WERI-Rb-1 (cell line): ENCODE data around the gene CGREF1.

Source experiments
- DNase-seq: peaks from one replicate; pipeline ENCODE4 v3.0.0-alpha.2; 2020
- H3K27ac ChIP-seq: fragments of 250-450 bp; sonication (Bioruptor Pico); 2 replicates; pipeline ENCODE4 v1.5.1; 2020; ENCODE audit warnings: mild to moderate bottlenecking, moderate library complexity
- H3K27me3 ChIP-seq: fragments of 250-450 bp; sonication (Bioruptor Pico); 2 replicates; pipeline ENCODE4 v1.5.1; 2021; ENCODE audit warnings: mild to moderate bottlenecking, low read depth, moderate library complexity; ENCODE audit not compliant: insufficient read depth, severe bottlenecking
- H3K36me3 ChIP-seq: fragments of 250-450 bp; sonication (Bioruptor Pico); 2 replicates; pipeline ENCODE4 v1.5.1; 2020; ENCODE audit warnings: mild to moderate bottlenecking, moderate library complexity
- H3K4me3 ChIP-seq: 2 replicates; pipeline ENCODE4 v1.5.1; 2011; ENCODE audit warnings: low read depth, mild to moderate bottlenecking, control low read depth, low read length
- H3K9me3 ChIP-seq: fragments of 250-450 bp; sonication (Bioruptor Pico); 2 replicates; pipeline ENCODE4 v1.5.1; 2021; ENCODE audit warnings: mild to moderate bottlenecking, moderate library complexity; ENCODE audit not compliant: severe bottlenecking
- TF ChIP-seq, protein P1 (sequence below): IDR thresholded peaks from 2 replicates; pipeline ENCODE4 v1.5.1; 2011; ENCODE audit warnings: low read depth, mild to moderate bottlenecking, control low read depth, inconsistent platforms, low read length

The CGREF1 gene

DNA sequence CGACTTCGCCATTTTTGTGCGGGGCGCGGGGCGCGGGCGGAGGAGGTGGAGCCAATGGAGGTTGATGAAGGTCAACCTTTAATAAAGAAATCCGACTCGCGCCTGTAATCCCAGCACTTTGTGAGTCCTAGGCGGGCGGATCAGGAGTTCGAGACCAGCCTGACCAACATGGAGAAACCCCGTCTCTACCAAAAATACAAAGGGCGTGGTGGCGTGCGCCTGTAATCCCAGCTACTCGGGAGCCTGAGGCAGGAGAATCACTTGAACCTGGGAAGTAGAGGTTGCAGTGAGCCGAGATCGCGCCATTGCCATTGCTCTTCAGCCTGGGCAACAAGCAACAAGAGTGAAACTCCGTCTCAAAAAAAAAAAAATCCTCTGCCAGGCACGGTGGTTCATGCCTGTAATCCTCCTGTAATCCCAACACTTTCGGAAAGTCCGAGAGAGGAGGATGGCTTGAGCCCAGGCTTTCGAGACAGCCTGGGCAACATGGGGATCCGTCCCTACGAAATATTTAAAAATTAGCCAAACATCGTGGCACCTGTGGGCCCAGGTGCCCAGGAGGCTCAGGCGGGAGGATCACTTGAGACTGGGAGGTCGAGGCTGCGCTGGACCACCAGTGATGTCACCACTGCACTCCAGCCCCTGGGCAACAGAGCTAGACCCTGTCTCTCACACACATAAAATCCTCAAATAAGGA is 16.0 kb upstream of the CGREF1 start:
- peak overlapping the region; percentile 72 for H3K4me3 ChIP-seq
- H3K27ac ChIP-seq, result peak overlapping the region; percentile 51
- no peaks in the 10 kb centered on the region for H3K9me3 ChIP-seq
- DNase-seq, result no peak
- peaks cover 28% of the 10 kb centered on the region for H3K36me3 ChIP-seq
- no peaks in the 10 kb centered on the region for H3K27me3 ChIP-seq
- TF ChIP-seq, protein P1, sequence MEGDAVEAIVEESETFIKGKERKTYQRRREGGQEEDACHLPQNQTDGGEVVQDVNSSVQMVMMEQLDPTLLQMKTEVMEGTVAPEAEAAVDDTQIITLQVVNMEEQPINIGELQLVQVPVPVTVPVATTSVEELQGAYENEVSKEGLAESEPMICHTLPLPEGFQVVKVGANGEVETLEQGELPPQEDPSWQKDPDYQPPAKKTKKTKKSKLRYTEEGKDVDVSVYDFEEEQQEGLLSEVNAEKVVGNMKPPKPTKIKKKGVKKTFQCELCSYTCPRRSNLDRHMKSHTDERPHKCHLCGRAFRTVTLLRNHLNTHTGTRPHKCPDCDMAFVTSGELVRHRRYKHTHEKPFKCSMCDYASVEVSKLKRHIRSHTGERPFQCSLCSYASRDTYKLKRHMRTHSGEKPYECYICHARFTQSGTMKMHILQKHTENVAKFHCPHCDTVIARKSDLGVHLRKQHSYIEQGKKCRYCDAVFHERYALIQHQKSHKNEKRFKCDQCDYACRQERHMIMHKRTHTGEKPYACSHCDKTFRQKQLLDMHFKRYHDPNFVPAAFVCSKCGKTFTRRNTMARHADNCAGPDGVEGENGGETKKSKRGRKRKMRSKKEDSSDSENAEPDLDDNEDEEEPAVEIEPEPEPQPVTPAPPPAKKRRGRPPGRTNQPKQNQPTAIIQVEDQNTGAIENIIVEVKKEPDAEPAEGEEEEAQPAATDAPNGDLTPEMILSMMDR, result no peak

DNA sequence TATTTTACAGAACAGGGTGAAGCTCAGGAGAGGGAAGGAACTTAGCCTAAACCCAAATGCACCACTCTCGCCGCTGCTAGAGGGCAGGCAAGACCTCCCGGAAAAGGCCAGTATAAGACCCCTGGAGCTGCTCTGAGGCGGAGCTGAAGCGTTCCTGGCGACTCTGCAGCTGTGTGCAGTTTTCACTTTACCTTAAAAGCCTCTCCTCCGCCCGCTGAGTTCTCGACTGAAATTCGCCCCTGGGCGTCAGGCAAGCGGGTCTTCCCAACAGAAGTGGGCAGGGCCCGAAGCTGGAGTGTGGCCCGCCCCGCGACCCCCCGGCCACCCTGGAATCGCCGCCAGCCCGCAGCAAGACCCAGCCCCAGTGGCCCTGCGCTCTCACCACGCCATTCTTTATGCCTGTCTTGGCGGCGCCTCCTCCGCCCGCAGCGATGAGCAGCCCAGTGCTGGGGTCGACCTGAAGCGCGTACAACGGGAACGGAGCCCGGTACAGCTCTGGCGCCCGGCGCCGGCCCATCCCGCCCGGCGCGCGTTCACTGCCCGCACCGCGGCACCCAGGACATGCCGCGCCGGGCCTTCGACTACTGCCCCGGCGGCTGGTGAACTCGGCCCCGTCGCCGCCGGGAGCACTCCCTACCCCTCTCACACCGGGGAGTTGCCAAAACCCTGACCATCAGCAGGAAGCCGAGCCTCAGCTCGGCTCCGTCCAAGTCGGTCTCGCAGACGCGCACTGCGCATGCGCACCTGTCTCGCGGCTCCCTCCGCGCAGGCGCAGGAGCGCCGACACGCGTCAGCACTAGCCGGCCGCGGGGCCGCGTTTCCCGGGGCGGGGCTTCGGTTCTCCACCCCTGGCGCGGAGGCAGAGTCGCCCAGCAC is 15.2 kb upstream of the CGREF1 start, which contains the start of gene PREB:
Gene PREB, minus strand, starts transcription at position 732 of the 876 bp plus-strand sequence. Its CDS starts 215 bp downstream, at position 517.
- peak within 1 kb of the TSS; percentile 66 for H3K27ac ChIP-seq

DNA sequence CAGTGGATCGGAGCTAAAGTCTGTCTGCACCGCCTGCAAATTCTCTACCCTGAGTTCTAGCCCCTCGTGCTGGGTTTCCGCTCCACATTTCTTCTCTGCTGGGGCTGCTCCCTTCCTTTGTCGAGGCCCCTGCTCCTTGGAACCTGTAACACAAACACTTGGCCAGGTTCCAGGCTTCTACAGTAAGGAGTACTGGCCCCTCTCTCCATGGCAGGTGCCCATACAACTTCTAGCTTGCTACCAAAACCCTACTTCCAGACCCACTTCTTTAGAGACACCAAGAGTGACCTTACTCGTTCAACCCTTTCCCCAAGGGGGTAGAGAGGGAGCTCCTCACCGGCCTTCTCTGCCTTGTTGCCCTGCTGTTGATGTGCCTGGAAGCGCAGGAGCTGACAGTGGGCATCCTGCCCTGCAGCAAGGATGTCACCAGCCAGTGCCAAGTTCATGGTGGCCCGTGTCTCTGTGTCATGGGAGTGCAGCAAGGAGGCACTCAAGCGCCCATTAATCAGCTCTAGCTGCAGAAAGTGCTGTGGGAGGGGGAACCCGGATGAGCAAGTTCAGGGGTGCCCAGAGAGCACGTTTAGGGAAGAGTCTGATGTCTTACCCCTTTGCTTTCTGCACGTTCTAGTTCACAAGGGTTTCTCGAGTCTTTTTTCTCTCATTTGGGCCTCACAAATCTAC is 14.4 kb upstream of the CGREF1 start:
- peak overlapping the region; percentile 66 for H3K27ac ChIP-seq

More for the DNA sequence above, 15.2 kb upstream of the CGREF1 start, which contains the start of gene PREB:
- no peaks in the 10 kb centered on the region for H3K9me3 ChIP-seq
- no peaks in the 10 kb centered on the region for H3K27me3 ChIP-seq
- peak within 1 kb of the TSS; percentile 72 for H3K4me3 ChIP-seq
- TF ChIP-seq, protein P1, result peak; percentile 61
- peaks cover 32% of the 10 kb centered on the region for H3K36me3 ChIP-seq
- peak; percentile 100 for DNase-seq

DNA sequence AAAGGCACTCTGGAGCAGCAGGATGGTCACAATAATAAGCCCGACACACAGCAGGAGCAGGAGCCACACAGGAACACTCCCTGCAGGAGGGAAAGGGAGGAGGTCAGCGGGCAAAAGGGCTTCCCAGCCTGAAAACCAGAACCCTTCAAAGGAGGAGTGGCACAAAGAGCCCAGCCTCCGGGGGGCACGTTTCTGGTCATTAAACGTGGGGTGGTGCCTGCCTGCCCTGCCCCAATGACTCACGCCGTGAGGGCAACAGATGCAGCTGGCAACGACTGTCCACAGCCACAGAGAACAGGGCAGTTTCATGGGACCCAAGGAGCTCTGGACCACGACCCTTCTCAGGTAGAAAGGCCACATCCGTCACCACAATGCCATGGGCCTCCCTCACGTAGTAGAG is 12.5 kb upstream of the CGREF1 start:
- no peaks in the 10 kb centered on the region for H3K27me3 ChIP-seq
- H3K36me3 ChIP-seq, result peaks cover 32% of the 10 kb centered on the region
- H3K4me3 ChIP-seq, result no peak overlapping the region
- no peak overlapping the region for H3K27ac ChIP-seq
- H3K9me3 ChIP-seq, result no peaks in the 10 kb centered on the region
- TF ChIP-seq, protein P1, result no peak
- DNase-seq, result no peak

More for the DNA sequence above, 14.4 kb upstream of the CGREF1 start:
- Histone ChIP-seq H3K36me3 (peaks cover 32% of the 10 kb centered on the region), H3K9me3 (no peaks in the 10 kb centered on the region), H3K27me3 (no peaks in the 10 kb centered on the region), H3K4me3 (peak overlapping the region; percentile 72)
- DNase-seq, result no peak
- TF ChIP-seq, protein P1, result 0 out of 2 replicates have a peak, but pooled peaks have one; percentile 0

DNA sequence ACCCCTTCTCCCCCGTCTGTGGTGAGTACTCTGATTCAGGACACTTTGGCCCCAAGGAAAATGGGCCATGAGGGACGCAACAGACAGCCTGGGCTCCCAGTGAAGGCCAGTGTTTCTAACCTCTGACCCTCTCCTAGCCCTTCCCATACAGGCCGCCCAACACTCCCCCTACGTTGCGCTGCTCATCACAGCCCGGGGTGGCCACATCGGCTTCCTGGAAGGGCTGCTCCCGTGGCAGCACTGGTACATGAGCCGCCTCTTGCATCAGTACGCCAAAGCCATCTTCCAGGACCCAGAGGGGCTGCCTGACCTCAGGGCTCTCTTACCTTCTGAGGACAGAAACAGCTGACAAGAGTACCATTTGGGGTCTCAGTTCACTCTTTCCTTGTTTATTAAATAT is 11.5 kb upstream of the CGREF1 start:
- Histone ChIP-seq H3K4me3 (no peak overlapping the region), H3K27me3 (no peaks in the 10 kb centered on the region), H3K9me3 (no peaks in the 10 kb centered on the region), H3K36me3 (peaks cover 32% of the 10 kb centered on the region), H3K27ac (no peak overlapping the region)
- DNase-seq, result no peak
- TF ChIP-seq, protein P1, result no peak
